SK-N-SH (cell line): ENCODE results near the gene CYP39A1. TPM values are rescaled to one million over a fixed set of nuclear protein-coding genes. Genes with fewer than 3 reads are reported as not detected.

Experiments
- CTCF ChIA-PET: fragments of 300-600, 350-600 bp; formaldehyde crosslinking; extraction: SDS; loops from one replicate; lab custom pipeline; 2021; lab: Yijun Ruan, JAX
- POLR2A ChIA-PET: fragments of 350-600 bp; sonication (Branson Sonifier 250); formaldehyde crosslinking; extraction: SDS; loops from one replicate; lab custom pipeline; 2020; ENCODE audit warnings: antibody characterized with exemption, inconsistent platforms; lab: Yijun Ruan, JAX
- DNase-seq: peaks from one replicate; pipeline ENCODE4 v3.0.0; 2012
- H2AFZ ChIP-seq: fragments of 200-600 bp; sonication (generic); 2 replicates; pipeline ENCODE4 v1.8.1; 2016; ENCODE audit warnings: antibody characterized with exemption, mild to moderate bottlenecking, low read depth
- H3F3A ChIP-seq: fragments of 200-600 bp; sonication (generic); replicated peaks from 2 replicates; pipeline ENCODE3; 2016; ENCODE audit warnings: antibody characterized with exemption, mild to moderate bottlenecking; ENCODE audit not compliant: insufficient read depth
- H3K27ac ChIP-seq, 2 experiments: fragments of 200-500 bp in 1 of 2; fragments of 200-600 bp in 1 of 2; sonication (Bioruptor generic) in 1 of 2; sonication (generic), shearing (Covaris generic) in 1 of 2; 2 replicates each; pipeline versions ENCODE4 v1.5.1 to v1.6.1; 2014 to 2016; ENCODE audit warnings: low read depth in 2 of 2, inconsistent platforms in 1 of 2, low read length in 1 of 2, mild to moderate bottlenecking in 1 of 2, mixed read lengths in 1 of 2
- H3K27me3 ChIP-seq: fragments of 200-600 bp; sonication (generic), shearing (Covaris generic); 2 replicates; pipeline ENCODE4 v1.6.1; 2016; ENCODE audit warnings: mixed run types; ENCODE audit not compliant: insufficient read depth
- H3K36me3 ChIP-seq, 2 experiments: fragments of 200-500 bp in 1 of 2; fragments of 200-600 bp in 1 of 2; sonication (Bioruptor generic) in 1 of 2; sonication (generic) in 1 of 2; replicated peaks in 1 of 2; 2 replicates each; pipeline versions ENCODE3 to v1.5.1; 2014 to 2016; ENCODE audit warnings: low read length in 1 of 2, mild to moderate bottlenecking in 1 of 2; ENCODE audit not compliant: insufficient read depth in 2 of 2, control insufficient read depth in 1 of 2
- H3K4me1 ChIP-seq, 2 experiments: fragments of 200-500 bp in 1 of 2; fragments of 200-600 bp in 1 of 2; sonication (Bioruptor generic) in 1 of 2; sonication (generic), shearing (Covaris generic) in 1 of 2; 2 replicates each; pipeline versions ENCODE4 v1.5.1 to v1.6.1; 2014 to 2016; ENCODE audit warnings: low read depth in 1 of 2, low read length in 1 of 2, mixed run types in 1 of 2; ENCODE audit not compliant: insufficient read depth in 2 of 2, control insufficient read depth in 1 of 2
- H3K4me2 ChIP-seq: fragments of 200-600 bp; sonication (generic), shearing (Covaris generic); 2 replicates; pipeline ENCODE4 v1.6.1; 2017; ENCODE audit warnings: mixed run types
- H3K4me3 ChIP-seq, 2 experiments: fragments of 200-500 bp in 1 of 2; fragments of 200-600 bp in 1 of 2; sonication (Bioruptor generic) in 1 of 2; sonication (generic), shearing (Covaris generic) in 1 of 2; 2 replicates each; pipeline versions ENCODE4 v1.5.1 to v1.8.1; 2014 to 2016; ENCODE audit warnings: low read depth in 2 of 2, inconsistent platforms in 1 of 2, low read length in 1 of 2, mild to moderate bottlenecking in 1 of 2, mixed read lengths in 1 of 2, moderate library complexity in 1 of 2
- H3K79me2 ChIP-seq: fragments of 200-600 bp; sonication (generic); 2 replicates; pipeline ENCODE4 v1.8.1; 2017; ENCODE audit warnings: mild to moderate bottlenecking; ENCODE audit not compliant: insufficient read depth
- H3K9ac ChIP-seq: fragments of 200-600 bp; sonication (generic); 2 replicates; pipeline ENCODE4 v1.6.1; 2017; ENCODE audit warnings: mixed run types
- H3K9me2 ChIP-seq: fragments of 200-600 bp; sonication (generic); 2 replicates; pipeline ENCODE4 v1.6.1; 2017; ENCODE audit warnings: mixed run types
- H3K9me3 ChIP-seq: fragments of 200-600 bp; sonication (generic); 2 replicates; pipeline ENCODE4 v1.6.1; 2017; ENCODE audit warnings: mixed run types, mild to moderate bottlenecking, moderate library complexity
- H4K20me1 ChIP-seq: fragments of 200-600 bp; sonication (generic); 2 replicates; pipeline ENCODE4 v1.6.1; 2017; ENCODE audit warnings: mild to moderate bottlenecking, mixed run types; ENCODE audit not compliant: insufficient read depth
- CHD2 ChIP-seq: fragments of 150-350 bp; IDR thresholded peaks from 2 replicates; pipeline ENCODE4 v1.6.1; 2018; ENCODE audit warnings: low read length; ENCODE audit not compliant: partially characterized antibody
- GABPA ChIP-seq: IDR thresholded peaks from 2 replicates; pipeline ENCODE4 v1.4.0; 2012; ENCODE audit warnings: low read depth, mild to moderate bottlenecking
- IRF3 ChIP-seq: fragments of 150-350 bp; IDR thresholded peaks from 2 replicates; pipeline ENCODE4 v1.6.1; 2016; ENCODE audit warnings: mild to moderate bottlenecking, low read depth, low read length
- JUND ChIP-seq: IDR thresholded peaks from 2 replicates; pipeline ENCODE4 v1.4.0; 2012
- POLR2AphosphoS5 ChIP-seq: IDR thresholded peaks from 2 replicates; pipeline ENCODE4 v1.6.1; 2012; ENCODE audit warnings: low read depth, low read length
- RXRA ChIP-seq: IDR thresholded peaks from 2 replicates; pipeline ENCODE4 v1.4.0; 2012; ENCODE audit warnings: low read depth, mild to moderate bottlenecking, borderline replicate concordance
- SIN3A ChIP-seq: IDR thresholded peaks from 2 replicates; pipeline ENCODE4 v1.6.1; 2012; ENCODE audit warnings: low read depth, mild to moderate bottlenecking, low read length, moderate library complexity, borderline replicate concordance
- SMC3 ChIP-seq: IDR thresholded peaks from 2 replicates; pipeline ENCODE4 v1.6.1; 2012; ENCODE audit warnings: low read depth, low read length, improper control_type of control experiment
- TAF1 ChIP-seq: IDR thresholded peaks from 2 replicates; pipeline ENCODE4 v1.6.1; 2012; ENCODE audit warnings: low read depth, mild to moderate bottlenecking, low read length, moderate library complexity, borderline replicate concordance
- TEAD4 ChIP-seq: IDR thresholded peaks from 2 replicates; pipeline ENCODE4 v1.4.0; 2012; ENCODE audit warnings: mild to moderate bottlenecking, borderline replicate concordance; ENCODE audit not compliant: insufficient read depth
- USF2 ChIP-seq: fragments of 150-350 bp; IDR thresholded peaks from 2 replicates; pipeline ENCODE4 v1.6.1; 2017; ENCODE audit warnings: antibody characterized with exemption, low read length, low read depth, borderline replicate concordance
- YY1 ChIP-seq: IDR thresholded peaks from 2 replicates; pipeline ENCODE4 v1.4.0; 2012; ENCODE audit warnings: low read depth, mild to moderate bottlenecking
- WGBS: methylation state at CpG from one replicate; pipeline ENCODE4 v1.1.6; 2017; ENCODE audit warnings: low lambda C conversion rate; 5-methylcytosine and 5-hydroxymethylcytosine counted together
- polyA plus RNA-seq, 3 experiments: library from polyadenylated mRNA; depleted of rRNA; stranded (reverse); fragments of >200 nt; gene quantifications; 2 replicates each; pipeline ENCODE4 v1.2.3, GENCODE V29; 2012

The CYP39A1 gene
- polyA plus RNA-seq, 1 of the 3 experiments (the other 2 are of a cell fraction) = not detected

- DNase-seq = no peak
- H3K4me2 ChIP-seq = peak overlapping the region; percentile 96
- no peak overlapping the region for H3K27ac ChIP-seq
- ChIA-PET POLR2A (no interaction called here), CTCF (interaction anchor here (0.7 kb wide), 1 partner anchor 9 kb away, joined by 3 read pairs; no protein-coding TSS in a partner anchor)
- H2AFZ ChIP-seq = peak overlapping the region; percentile 93
- no peaks in the 10 kb centered on the region for H3K9me2 ChIP-seq
- H3K4me3 ChIP-seq = peak overlapping the region; percentile 77 to 87
- H3K36me3 ChIP-seq = no peaks in the 10 kb centered on the region
- no peak overlapping the region for H3K9ac ChIP-seq
- H3K9me3 ChIP-seq = peaks cover 7% of the 10 kb centered on the region; the same call in 1 of the 2 replicates
- 2% methylated on average over 5 of the region's 6 CpGs for WGBS
- no peaks in the 10 kb centered on the region for H3K79me2 ChIP-seq
- TF ChIP-seq SMC3 = no peak
- no peak for TF ChIP-seq YY1
- TF ChIP-seq SIN3A = no peak
- no peak for TF ChIP-seq POLR2AphosphoS5
- no peak for TF ChIP-seq USF2
- no peaks in the 10 kb centered on the region for H3K27me3 ChIP-seq
- H3F3A ChIP-seq = no peaks in the 10 kb centered on the region
- no peaks in the 10 kb centered on the region for H4K20me1 ChIP-seq
- H3K4me1 ChIP-seq = peaks cover 0 to 3% of the 10 kb centered on the region in 2 experiments; a peak in 2 of 4 replicates
Measured at GRCh38 chr6:46652232-46652602, 401 bp downstream of the CYP39A1 start.

- 10% methylated on average over 8 of the region's 8 CpGs for WGBS
- peak overlapping the region; percentile 93 for H2AFZ ChIP-seq
Measured at GRCh38 chr6:46651816-46652215, 802 bp downstream of the CYP39A1 start.

More at GRCh38 chr6:46651816-46652215, 802 bp downstream of the CYP39A1 start:
- no peaks in the 10 kb centered on the region for H3K36me3 ChIP-seq
- H3F3A ChIP-seq = no peaks in the 10 kb centered on the region
- no peaks in the 10 kb centered on the region for H3K79me2 ChIP-seq
- no peak for DNase-seq
- POLR2A ChIA-PET = no interaction called here
- no peak overlapping the region for H3K9ac ChIP-seq
- H3K27ac ChIP-seq = no peak overlapping the region
- H3K9me3 ChIP-seq = peaks cover 7% of the 10 kb centered on the region; the same call in 1 of the 2 replicates
- CTCF ChIA-PET = no interaction called here
- TF ChIP-seq RXRA = no peak
- TF ChIP-seq GABPA = no peak
- no peak for TF ChIP-seq USF2
- no peak for TF ChIP-seq TAF1
- TF ChIP-seq SIN3A = no peak
- no peak for TF ChIP-seq TEAD4
- TF ChIP-seq CHD2 = no peak
- TF ChIP-seq IRF3 = no peak
- no peak for TF ChIP-seq JUND
- H4K20me1 ChIP-seq = no peaks in the 10 kb centered on the region
- H3K27me3 ChIP-seq = no peaks in the 10 kb centered on the region
- peaks cover 0 to 3% of the 10 kb centered on the region in 2 experiments; a peak in 2 of 4 replicates for H3K4me1 ChIP-seq
- peak overlapping the region in 1 of 2 experiments; percentile 87; a peak in 1 of 4 replicates for H3K4me3 ChIP-seq
- H3K4me2 ChIP-seq = peak overlapping the region; percentile 96; the same call in 1 of the 2 replicates
- no peaks in the 10 kb centered on the region for H3K9me2 ChIP-seq
